ENCODE results near the gene PSMD10. TPM values are rescaled to one million over a fixed set of nuclear protein-coding genes. Genes with fewer than 3 reads are reported as not detected.

The PSMD10 gene
- total RNA-seq: 106 and 116 TPM in 2 replicates

DNA sequence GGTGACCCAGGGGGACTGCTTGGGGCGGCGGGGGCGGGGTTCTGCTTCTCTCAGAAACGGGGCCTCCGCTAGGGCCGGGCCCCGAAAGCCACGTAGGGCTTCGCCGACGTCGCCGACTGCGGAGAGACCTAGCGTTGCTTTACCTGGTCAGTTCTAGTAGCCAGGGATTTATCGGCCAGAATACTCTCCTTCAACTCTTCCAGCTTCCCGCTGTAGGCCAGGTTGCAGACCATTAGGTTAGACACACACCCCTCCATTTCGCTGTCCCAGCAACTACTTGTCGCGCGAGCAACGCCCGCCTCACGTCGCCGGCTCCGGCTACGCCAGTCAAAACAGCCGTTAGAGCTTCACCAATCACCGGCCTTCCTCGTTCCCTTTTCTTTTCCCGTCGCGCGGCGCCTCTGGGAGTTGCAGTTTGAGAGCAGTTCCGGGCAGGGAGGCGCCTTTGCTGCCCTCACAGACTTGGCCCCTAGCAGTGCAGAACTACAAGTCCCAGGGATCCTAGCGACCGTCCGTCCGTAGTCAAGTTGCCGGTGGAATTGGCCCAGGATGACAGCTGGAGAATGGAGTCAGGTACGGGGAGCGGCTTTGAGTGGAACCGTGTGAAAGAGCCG, at the start of gene PSMD10, which contains the start of gene ATG4A:
Gene PSMD10, minus strand, starts transcription at position 279 of the 614 bp plus-strand sequence. Its CDS starts 22 bp downstream, at position 257.
Gene ATG4A, plus strand, starts transcription at position 515 of the 614 bp plus-strand sequence. Its CDS starts 49 bp downstream, at position 564.

GRCh38 chrX:108044554-108045256, 46.6 kb downstream of the PSMD10 start, which contains the start of gene VSIG1:
VSIG1 (plus strand) TSS chrX:108045065; CDS start chrX:108045131, 66 bp downstream.

Other genes starting within 250 kb of the PSMD10 start
- gene TEX13B, start 109.2 kb downstream of the PSMD10 start, total RNA-seq: not detected in 2 replicates
- not detected in 2 replicates for gene VSIG1, start 46.5 kb downstream of the PSMD10 start, total RNA-seq
- gene ATG4A, start 236 bp upstream of the PSMD10 start, total RNA-seq: 10.8 and 15.7 TPM in 2 replicates

Measured in smooth muscle cell of trachea (primary cell).